ENCODE data around the gene POP4.

The POP4 gene

GRCh38 chr19:29598036-29598435, 8.0 kb upstream of the POP4 start:
- no peaks in the 10 kb centered on the region for H3F3A ChIP-seq (ENCODE audit: insufficient read depth, low read length)
- H3K79me2 ChIP-seq (ENCODE audit: low read length): no peaks in the 10 kb centered on the region
- no peak overlapping the region for H3K4me3 ChIP-seq (ENCODE audit: low read length)
- peaks cover 78% of the 10 kb centered on the region for H3K27me3 ChIP-seq (replicated peaks; ENCODE audit: insufficient read depth, low read length)
- TF ChIP-seq, protein P1, sequence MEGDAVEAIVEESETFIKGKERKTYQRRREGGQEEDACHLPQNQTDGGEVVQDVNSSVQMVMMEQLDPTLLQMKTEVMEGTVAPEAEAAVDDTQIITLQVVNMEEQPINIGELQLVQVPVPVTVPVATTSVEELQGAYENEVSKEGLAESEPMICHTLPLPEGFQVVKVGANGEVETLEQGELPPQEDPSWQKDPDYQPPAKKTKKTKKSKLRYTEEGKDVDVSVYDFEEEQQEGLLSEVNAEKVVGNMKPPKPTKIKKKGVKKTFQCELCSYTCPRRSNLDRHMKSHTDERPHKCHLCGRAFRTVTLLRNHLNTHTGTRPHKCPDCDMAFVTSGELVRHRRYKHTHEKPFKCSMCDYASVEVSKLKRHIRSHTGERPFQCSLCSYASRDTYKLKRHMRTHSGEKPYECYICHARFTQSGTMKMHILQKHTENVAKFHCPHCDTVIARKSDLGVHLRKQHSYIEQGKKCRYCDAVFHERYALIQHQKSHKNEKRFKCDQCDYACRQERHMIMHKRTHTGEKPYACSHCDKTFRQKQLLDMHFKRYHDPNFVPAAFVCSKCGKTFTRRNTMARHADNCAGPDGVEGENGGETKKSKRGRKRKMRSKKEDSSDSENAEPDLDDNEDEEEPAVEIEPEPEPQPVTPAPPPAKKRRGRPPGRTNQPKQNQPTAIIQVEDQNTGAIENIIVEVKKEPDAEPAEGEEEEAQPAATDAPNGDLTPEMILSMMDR (IDR thresholded peaks at IDR 0.05; ENCODE audit: low read length): no peak
- TF ChIP-seq EZH2phosphoT487 (IDR thresholded peaks at IDR 0.05; ENCODE audit: low read length) (no peak), EZH2 (optimal IDR thresholded peaks at IDR 0.05; ENCODE audit: low read depth, low read length) (no peak)
- H3K9me2 ChIP-seq (replicated peaks; ENCODE audit: insufficient read depth, low read length): no peaks in the 10 kb centered on the region
- no peak overlapping the region for H2AFZ ChIP-seq (ENCODE audit: low read length)
- no peaks in the 10 kb centered on the region for H3K4me1 ChIP-seq (ENCODE audit: low read length)
- no peaks in the 10 kb centered on the region for H4K20me1 ChIP-seq (ENCODE audit: insufficient read depth, low read length)
- DNase-seq: no peak
- no peak overlapping the region for H3K9ac ChIP-seq (ENCODE audit: low read length)
- H3K9me3 ChIP-seq (replicated peaks; ENCODE audit: insufficient read depth, low read length): no peaks in the 10 kb centered on the region
- no peaks in the 10 kb centered on the region for H3K36me3 ChIP-seq (replicated peaks; ENCODE audit: insufficient read depth, low read length)
- no peak overlapping the region for H3K27ac ChIP-seq (ENCODE audit: low read length)
- no peak overlapping the region for H3K4me2 ChIP-seq (ENCODE audit: low read depth, low read length)

- Histone ChIP-seq H3K9me3 (replicated peaks; ENCODE audit: insufficient read depth, low read length) (no peaks in the 10 kb centered on the region), H3K9ac (ENCODE audit: low read length) (no peak overlapping the region), H3K79me2 (ENCODE audit: low read length) (no peaks in the 10 kb centered on the region), H4K20me1 (ENCODE audit: insufficient read depth, low read length) (no peaks in the 10 kb centered on the region), H3K4me1 (ENCODE audit: low read length) (no peaks in the 10 kb centered on the region), H3K36me3 (replicated peaks; ENCODE audit: insufficient read depth, low read length) (no peaks in the 10 kb centered on the region), H3F3A (ENCODE audit: insufficient read depth, low read length) (no peaks in the 10 kb centered on the region), H3K4me3 (ENCODE audit: low read length) (no peak overlapping the region), H3K4me2 (ENCODE audit: low read depth, low read length) (no peak overlapping the region), H3K27me3 (replicated peaks; ENCODE audit: insufficient read depth, low read length) (peaks cover 76% of the 10 kb centered on the region), H3K9me2 (replicated peaks; ENCODE audit: insufficient read depth, low read length) (no peaks in the 10 kb centered on the region), H3K27ac (ENCODE audit: low read length) (no peak overlapping the region), H2AFZ (ENCODE audit: low read length) (no peak overlapping the region)
- DNase-seq: no peak
- no peak for TF ChIP-seq EZH2 (optimal IDR thresholded peaks at IDR 0.05; ENCODE audit: low read depth, low read length)
- no peak for TF ChIP-seq EZH2phosphoT487 (IDR thresholded peaks at IDR 0.05; ENCODE audit: low read length)
- TF ChIP-seq, protein P1 (IDR thresholded peaks at IDR 0.05; ENCODE audit: low read length): no peak
These were observed 7.6 kb upstream of the POP4 start for GRCh38 chr19:29598496-29598895.

- no peak overlapping the region for H2AFZ ChIP-seq (ENCODE audit: low read length)
- H3K27ac ChIP-seq (ENCODE audit: low read length): no peak overlapping the region
- H3K79me2 ChIP-seq (ENCODE audit: low read length): peaks cover 16% of the 10 kb centered on the region
- peaks cover 27% of the 10 kb centered on the region for H3K27me3 ChIP-seq (replicated peaks; ENCODE audit: insufficient read depth, low read length)
- TF ChIP-seq EZH2phosphoT487 (IDR thresholded peaks at IDR 0.05; ENCODE audit: low read length): no peak
- TF ChIP-seq, protein P1 (IDR thresholded peaks at IDR 0.05; ENCODE audit: low read length): no peak
- TF ChIP-seq EZH2 (optimal IDR thresholded peaks at IDR 0.05; ENCODE audit: low read depth, low read length): no peak
- H3F3A ChIP-seq (ENCODE audit: insufficient read depth, low read length): no peaks in the 10 kb centered on the region; the same call in 1 of the 2 replicates
- H3K9me3 ChIP-seq (replicated peaks; ENCODE audit: insufficient read depth, low read length): no peaks in the 10 kb centered on the region
- peaks cover 4% of the 10 kb centered on the region; the same call in 1 of the 2 replicates for H3K4me1 ChIP-seq (ENCODE audit: low read length)
- H3K4me2 ChIP-seq (ENCODE audit: low read depth, low read length): no peak overlapping the region
- H3K4me3 ChIP-seq (ENCODE audit: low read length): no peak overlapping the region
- H3K9me2 ChIP-seq (replicated peaks; ENCODE audit: insufficient read depth, low read length): no peaks in the 10 kb centered on the region
- no peaks in the 10 kb centered on the region for H3K36me3 ChIP-seq (replicated peaks; ENCODE audit: insufficient read depth, low read length)
- no peak overlapping the region for H3K9ac ChIP-seq (ENCODE audit: low read length)
- DNase-seq: no peak
- no peaks in the 10 kb centered on the region for H4K20me1 ChIP-seq (ENCODE audit: insufficient read depth, low read length)
These were observed 2.8 kb upstream of the POP4 start for GRCh38 chr19:29603308-29603707.

Measured in MM.1S (cell line).